ENCODE data around the gene SCAI.

DNA sequence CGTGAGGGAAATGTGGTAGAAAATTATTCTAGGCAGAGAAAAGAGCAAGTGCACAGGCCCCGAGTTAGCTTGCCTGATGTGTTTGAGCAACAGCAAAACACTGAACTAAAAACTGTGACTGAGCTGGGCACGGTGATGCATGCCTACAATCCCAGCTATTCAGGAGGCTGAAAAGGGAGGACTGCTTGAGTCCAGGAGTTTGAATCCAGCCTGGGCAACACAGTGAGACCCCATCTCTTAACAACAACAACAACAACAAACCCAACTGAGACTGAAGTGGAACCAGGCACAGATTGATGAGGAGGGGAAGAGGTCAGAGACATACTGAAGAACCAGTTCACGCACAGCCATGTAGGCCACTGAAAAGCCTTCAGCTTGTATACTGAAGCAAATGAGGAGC is 42.5 kb downstream of the SCAI start:
- TF ChIP-seq TEAD4 (IDR thresholded peaks at IDR 0.05) (no peak), FOXM1 (IDR thresholded peaks at IDR 0.05; ENCODE audit: borderline replicate concordance, low read depth) (no peak), RAD21 (IDR thresholded peaks at IDR 0.05; ENCODE audit: low read depth) (no peak), TCF12 (IDR thresholded peaks at IDR 0.05; ENCODE audit: low read depth) (no peak), TAF1 (IDR thresholded peaks at IDR 0.05; ENCODE audit: low read depth) (no peak), CEBPB (IDR thresholded peaks at IDR 0.05) (no peak), MAX (IDR thresholded peaks at IDR 0.05) (no peak)
- TF ChIP-seq, protein P1, sequence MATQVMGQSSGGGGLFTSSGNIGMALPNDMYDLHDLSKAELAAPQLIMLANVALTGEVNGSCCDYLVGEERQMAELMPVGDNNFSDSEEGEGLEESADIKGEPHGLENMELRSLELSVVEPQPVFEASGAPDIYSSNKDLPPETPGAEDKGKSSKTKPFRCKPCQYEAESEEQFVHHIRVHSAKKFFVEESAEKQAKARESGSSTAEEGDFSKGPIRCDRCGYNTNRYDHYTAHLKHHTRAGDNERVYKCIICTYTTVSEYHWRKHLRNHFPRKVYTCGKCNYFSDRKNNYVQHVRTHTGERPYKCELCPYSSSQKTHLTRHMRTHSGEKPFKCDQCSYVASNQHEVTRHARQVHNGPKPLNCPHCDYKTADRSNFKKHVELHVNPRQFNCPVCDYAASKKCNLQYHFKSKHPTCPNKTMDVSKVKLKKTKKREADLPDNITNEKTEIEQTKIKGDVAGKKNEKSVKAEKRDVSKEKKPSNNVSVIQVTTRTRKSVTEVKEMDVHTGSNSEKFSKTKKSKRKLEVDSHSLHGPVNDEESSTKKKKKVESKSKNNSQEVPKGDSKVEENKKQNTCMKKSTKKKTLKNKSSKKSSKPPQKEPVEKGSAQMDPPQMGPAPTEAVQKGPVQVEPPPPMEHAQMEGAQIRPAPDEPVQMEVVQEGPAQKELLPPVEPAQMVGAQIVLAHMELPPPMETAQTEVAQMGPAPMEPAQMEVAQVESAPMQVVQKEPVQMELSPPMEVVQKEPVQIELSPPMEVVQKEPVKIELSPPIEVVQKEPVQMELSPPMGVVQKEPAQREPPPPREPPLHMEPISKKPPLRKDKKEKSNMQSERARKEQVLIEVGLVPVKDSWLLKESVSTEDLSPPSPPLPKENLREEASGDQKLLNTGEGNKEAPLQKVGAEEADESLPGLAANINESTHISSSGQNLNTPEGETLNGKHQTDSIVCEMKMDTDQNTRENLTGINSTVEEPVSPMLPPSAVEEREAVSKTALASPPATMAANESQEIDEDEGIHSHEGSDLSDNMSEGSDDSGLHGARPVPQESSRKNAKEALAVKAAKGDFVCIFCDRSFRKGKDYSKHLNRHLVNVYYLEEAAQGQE (IDR thresholded peaks at IDR 0.05; ENCODE audit: low read depth): no peak

Data from Ishikawa (cell line).